UCSD-AML1 (cell line): ENCODE measurements around the gene MRPS21.
"Not testable (repeated sequence)": the region's sequence is repeated elsewhere in the genome, so short reads cannot be mapped to it uniquely, and the experiment has no call there.

ENCODE experiments used
- DNase-seq: peaks from one replicate; lab custom pipeline; 2025; ENCODE audit not compliant: unreplicated experiment; lab: John Stamatoyannopoulos, UW

The MRPS21 gene

DNA sequence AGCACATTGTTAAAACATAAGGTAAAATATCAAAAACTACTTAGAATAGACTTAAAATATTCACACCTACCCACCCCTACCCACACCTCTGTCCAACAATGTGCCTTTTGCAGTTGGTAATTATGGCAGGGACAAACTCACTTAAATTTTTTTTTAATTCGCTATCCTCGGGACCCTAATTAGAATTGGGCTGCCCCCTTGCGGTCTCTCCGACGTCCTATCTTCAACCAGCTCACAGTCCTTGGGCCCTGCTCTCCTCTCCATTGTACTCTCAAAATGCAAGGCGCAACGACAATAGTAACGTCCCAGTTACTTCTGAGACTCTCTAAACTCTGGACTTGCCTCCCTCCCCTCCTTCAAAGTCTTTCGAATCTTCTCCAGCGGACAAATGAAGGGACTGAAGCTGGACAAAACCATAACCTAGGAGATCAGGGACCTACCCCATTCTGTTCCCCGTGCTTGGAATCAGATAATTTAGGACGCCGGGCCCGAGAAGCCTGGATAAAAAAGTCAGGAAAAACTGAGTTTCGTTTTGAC, 12.4 kb upstream of the MRPS21 start:
- DNase-seq = peak; percentile 54

DNA sequence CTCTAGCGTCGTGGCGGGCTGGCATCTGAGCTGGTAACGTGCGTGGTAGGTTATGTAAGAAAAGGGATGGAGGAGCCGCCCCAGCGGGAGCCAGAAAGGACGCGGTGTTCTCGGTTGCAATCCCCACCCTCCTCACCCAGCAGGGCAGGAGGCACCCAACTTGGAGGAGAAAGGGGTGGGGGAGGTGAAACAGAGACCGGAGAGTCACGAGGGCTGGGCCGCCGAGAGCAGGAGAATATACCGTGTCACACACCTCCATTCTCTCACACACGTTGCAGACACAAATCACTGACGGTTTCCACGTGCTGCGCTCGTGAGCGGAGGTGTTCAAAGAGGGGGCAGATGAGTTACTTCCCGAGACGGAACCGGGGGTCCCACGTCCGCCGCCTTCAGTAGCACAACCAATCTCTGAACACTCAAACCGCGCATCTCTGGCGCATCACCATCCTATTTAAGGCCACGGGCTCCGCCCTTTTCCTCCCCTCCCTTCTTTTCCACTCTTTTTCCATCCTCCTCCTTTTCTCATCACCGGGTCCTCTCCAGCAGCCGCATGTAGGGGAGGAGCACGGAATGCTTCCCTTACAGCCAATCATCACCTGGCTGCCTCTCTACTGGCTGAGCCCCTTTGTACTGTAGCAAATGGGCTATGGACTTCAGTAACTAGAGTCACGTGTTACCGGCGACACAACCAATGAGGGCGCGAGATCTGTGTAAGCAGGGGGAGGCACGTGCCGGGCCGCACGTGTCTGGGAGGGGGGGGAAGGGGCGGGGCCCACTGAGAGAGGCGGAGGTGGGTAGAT, 11.7 kb upstream of the MRPS21 start, which contains the start of gene CIART:
CIART (plus strand) TSS at position 797 of the 800 bp plus-strand sequence. CDS start 714 bp downstream, outside the sequence.
- peak; percentile 64 for DNase-seq

DNA sequence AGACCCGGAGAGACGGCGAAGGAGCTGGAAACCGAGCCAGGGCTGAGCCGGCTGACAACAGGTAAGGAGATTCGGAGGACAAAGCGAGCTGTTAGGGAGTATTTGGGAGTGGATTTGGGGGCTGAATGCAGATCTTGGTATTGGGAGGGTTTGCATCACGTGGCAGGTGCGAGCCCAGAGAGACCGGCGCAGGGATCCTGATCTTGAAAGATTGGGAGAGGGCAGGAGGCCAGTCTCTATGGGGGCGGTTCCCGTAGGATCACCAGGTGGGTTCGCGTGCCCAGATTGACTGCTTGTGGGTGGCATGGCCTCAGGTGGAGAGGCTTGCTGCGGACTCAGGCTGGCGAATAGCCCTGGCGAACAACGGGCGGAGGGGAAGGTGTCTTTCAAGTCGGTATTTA, 11.1 kb upstream of the MRPS21 start:
- DNase-seq = no peak

DNA sequence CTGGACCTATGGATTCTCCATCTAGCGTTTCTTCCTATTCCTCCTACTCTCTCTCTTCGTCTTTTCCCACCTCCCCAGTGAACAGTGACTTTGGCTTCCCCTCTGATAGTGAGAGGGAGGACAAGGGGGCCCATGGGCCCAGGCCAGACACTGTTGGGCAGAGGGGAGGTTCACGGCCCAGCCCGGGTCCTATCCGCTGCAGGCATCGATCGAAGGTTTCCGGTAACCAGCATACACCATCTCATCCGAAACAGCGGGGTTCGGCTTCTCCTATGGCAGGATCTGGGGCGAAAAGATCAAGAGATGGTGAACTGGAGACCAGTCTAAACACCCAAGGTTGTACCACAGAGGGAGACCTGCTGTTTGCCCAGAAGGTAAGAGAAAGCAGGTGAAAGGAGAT, 10.4 kb upstream of the MRPS21 start:
- no peak for DNase-seq

DNA sequence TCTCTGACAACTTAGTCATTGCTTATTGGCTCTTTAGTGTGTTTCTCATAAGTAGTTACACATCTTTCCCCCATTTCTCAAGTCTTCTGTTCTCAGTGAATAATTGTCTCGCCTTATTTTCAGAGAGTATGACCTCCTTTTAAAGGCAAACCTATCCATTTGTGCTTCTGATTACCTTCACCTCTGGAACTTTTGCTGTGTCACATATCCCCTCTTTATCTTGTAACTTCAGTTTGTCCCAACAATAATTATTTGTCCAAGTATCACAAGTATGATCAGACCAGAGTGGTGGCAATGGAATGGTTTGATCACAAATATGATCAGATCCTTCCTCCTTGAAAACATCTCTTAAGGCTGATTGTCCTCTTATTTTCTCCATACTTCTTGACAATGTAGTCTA, 5.3 kb upstream of the MRPS21 start:
- DNase-seq = no peak

DNA sequence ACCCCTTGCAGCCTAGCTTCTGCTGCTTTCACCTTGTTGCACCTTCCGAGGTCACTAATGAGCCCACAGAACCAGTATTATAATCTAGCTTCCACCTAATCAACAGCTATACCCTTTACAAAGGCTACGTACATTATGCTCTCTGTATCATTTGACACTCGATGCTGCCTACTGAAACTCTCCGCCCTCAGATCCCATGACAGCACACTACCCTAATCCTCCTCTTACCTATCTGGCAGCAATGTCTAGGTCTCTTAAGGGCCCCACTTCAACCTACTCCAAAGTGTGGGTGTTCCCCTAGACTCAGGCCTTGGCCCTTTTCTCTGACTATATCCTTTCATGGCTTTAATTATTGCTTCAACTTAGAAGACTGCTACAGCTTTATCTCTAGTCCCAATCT, 4.8 kb upstream of the MRPS21 start:
- no peak for DNase-seq

DNA sequence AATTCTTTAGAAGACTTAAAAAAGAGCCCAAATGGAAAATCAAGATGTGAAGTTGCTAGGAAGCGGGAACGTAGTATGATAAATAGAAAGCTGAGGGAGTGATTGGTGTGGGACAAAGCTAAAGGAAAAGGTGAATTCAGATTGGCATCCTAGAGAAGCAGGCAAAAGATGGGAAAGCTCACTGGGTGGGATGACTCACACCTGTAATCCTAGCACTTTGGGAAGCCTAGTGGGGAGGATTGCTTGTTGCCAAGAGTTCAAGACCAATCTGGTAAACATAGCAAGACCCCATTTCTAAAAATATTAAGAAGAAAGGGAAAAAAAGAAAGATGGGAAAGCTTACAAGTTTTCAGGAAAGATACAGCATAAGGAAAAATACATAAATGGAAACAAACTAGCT, 1.8 kb downstream of the MRPS21 start:
- DNase-seq = no peak

DNA sequence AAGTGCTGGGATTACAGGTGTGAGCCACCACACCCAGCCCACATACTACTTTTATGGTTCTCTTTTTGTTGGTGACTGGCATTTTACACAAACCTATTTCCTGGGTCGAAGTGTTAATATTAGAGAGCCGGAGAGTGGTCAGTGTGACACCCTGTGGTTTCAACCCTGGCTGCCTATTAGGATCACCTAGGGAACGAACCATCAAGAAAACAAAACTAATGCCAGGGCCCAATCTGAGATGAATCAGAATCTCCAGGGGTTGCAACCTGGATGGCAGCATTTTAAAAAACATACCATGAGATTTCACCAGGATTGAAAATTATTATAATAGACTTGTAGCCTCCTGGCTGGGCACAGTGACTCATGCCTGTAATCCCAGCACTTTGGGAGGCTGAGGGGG, 6.1 kb downstream of the MRPS21 start:
- no peak for DNase-seq

DNA sequence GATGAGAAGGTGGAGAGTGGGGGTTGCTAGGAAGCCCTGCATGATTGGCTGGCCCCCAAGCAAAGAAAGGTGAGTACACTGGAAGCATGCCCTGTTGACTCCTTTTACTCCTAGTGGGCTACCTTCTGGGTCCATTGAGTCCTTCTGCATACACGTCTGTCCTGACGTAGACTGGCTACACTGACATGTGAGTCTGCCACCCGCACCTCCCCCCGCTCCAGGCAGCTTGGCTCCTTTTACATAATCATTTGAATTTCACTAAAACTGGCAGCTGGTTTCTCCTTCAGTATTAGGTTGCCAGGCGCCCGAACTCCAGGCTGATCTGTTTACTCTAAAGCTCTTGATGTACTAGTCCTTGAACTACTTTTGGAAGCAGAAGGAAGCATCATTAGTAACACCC, 8.7 kb downstream of the MRPS21 start:
- no peak for DNase-seq

DNA sequence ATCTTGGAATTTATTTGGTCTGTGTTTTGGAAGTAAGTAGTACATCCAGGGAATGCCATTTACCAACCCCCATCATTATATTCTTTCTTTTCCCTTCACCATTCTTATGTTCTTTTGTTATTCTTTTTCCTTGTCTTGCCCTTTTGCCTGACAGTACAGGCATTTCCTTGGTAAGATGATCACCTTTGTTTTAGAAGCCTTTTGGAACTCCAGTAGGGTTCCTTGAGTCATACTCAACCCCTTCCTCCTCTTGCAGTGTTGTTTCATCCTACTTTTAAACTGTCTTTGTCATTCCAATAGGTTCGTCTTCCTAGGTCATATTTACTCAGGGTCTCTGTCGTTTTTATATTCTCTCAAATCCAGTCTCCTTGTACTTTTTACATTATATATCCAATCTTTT, 9.2 kb downstream of the MRPS21 start:
- no peak for DNase-seq

DNA sequence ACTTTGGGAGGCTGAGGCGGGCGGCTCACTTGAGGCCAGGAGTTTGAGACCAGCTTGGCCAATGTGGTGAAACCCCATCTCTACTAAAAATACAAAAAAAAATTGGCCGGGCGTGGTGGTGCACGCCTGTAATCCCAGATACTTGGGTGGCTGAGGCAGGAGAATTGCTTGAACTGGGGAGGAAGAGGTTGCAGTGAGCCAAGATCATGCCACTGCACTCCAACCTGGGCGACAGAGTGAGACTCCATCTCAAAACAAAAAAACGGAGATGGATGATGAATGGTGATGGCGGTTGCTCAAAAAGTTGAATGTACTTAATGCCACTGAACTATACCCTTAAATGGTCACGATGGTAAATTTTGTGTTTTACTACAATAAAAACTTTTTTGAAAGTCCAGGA, 14.9 kb downstream of the MRPS21 start:
- DNase-seq = not testable (repeated sequence)

DNA sequence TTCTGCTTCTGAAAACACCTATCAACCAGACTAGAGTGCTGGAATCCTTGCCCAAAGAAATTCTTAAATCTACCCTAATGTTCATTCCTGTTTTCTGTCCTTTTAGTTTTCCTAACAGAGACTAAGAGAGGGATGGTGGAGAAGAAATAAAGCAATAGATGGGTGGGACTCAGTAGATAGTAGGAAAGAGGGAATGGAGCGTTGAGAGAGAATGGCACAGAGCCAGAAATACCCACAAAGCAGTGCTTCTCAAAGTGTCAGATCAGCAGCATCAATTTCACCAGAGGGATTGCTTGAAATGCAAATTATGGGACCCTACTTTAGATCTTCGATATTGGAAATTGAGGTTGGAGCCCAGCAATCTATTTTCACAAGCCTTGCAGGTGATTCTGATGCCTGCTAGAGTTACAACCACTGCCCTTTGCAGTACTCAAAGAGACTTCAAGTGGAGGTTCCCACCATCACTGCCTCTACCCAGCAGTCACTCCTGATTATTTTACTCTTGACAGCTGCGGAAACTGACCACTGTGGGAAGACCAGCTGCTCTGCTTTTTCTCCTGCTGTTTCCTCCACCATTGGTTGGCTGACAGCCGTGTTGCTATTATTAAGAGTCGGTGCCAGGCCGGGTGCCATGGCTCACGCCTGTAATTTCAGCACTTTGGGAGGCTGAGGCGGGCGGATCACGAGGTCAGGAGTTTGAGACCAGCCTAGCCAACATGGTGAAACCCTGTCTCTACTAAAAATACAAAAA, 16.3 kb downstream of the MRPS21 start:
- no peak for DNase-seq

DNA sequence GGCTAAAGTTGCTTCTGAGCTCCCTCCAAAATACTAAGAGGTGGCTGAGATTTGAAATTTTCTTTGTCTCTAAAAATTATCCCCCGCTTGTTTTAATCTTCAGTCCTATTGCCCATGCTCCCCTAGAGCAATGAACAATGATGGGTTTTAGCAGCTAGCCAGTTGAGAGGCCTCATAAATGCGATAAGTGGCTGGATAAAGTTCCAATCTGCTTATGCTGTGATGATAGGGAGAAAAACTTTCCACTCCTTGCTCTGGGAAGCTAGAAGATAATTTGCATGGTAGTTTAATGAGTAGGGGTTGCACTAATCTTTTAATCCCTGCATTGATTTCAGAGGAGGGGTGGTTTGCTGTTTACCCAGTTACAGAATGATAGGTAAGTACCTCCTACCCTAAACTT, 18.1 kb downstream of the MRPS21 start:
- DNase-seq = no peak

DNA sequence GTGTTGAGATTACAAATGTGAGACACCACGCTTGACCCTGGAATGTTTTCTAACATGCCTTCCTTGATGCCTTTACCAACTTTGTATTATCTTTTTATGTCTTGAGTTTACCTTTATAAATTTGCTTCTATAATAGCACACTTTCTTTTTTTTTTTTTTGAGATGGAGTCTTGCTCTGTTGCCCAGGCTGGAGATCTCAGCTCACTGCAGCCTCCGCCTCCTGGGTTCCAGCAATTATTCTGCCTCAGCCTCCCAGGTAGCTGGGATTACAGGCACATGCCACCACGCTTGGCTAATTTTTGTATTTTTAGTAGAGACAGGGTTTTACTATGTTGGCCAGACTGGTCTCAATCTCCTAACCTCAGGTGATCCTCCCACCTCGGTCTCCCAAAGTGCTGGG, 21.0 kb downstream of the MRPS21 start:
- not testable (repeated sequence) for DNase-seq

DNA sequence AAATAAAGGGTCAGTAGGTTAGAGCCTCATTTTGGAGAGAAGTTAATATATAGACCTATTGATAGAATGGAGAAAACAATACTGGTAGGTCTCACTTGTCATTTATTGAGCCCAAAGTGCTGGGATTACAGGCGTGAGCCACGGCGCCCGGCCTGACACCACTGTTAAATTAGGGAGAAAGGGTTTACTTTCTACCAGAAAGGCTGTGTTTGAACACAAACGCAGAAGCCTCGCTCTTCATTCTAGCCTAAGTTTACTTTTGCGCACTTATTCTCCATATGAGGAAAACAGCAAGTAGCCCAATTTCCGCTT, 27.0 kb downstream of the MRPS21 start:
- DNase-seq = no peak

DNA sequence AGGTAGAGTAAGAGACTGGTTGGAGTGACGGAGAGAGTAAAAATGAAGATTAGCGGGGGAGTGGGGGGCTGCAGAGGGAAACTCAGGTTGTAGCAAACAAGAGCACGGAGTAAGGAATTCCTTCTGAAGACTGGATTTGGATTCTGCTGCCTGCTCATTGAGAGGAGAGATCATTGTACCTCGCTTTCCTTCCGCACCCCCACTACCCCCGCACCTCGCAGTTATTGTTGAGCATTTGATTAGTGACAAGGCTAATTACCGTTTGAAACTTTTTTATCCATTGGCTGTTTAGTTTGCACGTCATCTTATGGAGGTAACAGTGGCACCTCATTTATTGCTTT, 28.1 kb downstream of the MRPS21 start:
- no peak for DNase-seq

DNA sequence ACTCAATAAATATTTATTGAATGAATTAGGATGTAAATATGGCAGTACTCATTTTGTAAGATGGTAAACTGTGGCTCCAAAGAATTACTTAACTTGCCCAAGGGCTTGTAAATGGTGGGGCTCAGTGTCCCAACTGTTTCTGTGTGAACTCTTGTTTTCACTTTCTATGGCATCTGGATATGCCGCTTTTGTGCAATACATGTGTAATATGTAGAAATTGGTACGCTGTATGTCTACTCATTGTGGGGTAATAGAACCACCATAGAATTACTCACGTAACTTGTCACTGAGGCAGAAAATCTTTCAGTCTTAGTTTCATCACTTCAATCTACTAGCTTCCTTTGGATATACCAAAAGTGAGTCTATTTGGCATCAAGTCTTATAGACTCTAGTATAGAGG, 28.6 kb downstream of the MRPS21 start:
- no peak for DNase-seq

DNA sequence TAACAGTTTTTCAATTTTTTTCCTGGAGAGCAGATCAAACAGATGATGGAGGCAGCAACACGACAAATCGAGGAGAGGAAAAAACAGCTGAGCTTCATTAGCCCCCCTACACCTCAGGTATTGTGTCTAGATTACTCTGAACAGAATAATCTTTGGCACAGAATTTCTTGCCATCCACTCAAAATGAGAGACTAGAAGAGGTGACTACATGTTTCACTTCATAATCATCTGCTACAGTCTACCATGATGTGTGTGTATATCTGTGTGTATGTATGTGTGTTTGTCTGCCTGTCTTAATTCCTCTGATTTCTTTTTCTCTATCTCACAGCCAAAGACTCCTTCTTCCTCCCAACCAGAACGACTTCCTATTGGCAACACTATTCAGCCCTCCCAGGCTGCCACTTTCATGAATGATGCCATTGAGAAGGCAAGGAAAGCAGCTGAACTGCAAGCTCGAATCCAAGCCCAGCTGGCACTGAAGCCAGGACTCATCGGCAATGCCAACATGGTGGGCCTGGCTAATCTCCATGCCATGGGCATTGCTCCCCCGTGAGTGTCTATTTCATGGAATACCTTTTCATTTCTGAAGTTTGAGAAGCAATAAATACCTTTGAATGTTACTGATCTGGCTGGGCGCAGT, 39.1 kb downstream of the MRPS21 start:
- DNase-seq = no peak

DNA sequence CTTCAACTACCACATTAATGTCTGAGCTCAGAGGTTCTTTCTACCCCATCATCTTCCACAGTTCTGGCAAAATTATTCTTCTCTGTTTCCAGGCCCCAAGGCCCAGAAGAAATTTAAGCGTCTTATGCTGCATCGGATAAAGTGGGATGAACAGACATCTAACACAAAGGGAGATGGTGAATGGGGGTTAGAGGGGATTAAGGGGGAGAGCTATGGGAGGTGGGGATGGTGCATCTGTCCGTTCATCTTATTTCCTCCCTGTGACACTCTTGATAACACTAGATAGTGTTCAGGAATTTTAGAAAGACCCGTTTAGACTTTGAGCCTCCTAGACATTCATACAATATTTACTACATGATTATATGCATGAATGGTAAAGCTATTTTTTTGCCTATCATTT, 52.7 kb downstream of the MRPS21 start:
- DNase-seq = no peak

DNA sequence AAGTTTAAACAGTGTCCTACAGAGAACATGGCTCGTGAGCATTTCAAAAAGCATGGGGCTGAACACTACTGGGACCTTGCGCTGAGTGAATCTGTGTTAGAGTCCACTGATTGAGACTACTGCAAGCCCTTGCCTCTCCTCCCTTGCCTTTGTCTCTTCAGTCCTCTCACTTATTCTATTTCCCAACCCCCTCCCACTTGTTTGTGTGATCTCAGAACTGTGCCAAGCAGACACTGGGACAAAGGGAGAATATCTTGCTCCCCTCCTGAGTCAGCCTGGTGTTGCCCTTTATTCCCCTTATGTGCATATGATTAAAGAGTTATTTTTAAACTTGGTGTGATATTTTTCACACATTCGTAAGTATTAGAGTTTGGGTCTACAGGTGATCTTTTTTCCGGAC, 59.2 kb downstream of the MRPS21 start:
- no peak for DNase-seq
